ENCODE data around the gene CTDP1. TPM values are rescaled to one million over a fixed set of nuclear protein-coding genes. Genes with fewer than 3 reads are reported as not detected.

Gene CTDP1
- polyA plus RNA-seq (2013, experiment 1 of 4) = 27.9 TPM
- 29.6 TPM for polyA plus RNA-seq (2013, experiment 2 of 4)
- 22.0 TPM for polyA plus RNA-seq (2013, experiment 3 of 4)
- polyA plus RNA-seq (2013, experiment 4 of 4) = 23.6 TPM

GRCh38 chr18:79679552-79680099 is at the start of gene CTDP1:
TSS of gene CTDP1 (plus strand) at chr18:79679803. CDS start at chr18:79679948, 145 bp downstream.
- no peaks in the 10 kb centered on the region for H3K4me1 ChIP-seq (ENCODE audit: control insufficient read depth, insufficient read depth, low read length)
- peak within 1 kb of the TSS; percentile 87 for H3K27ac ChIP-seq (ENCODE audit: insufficient read depth, low read depth, low read length, poor library complexity, severe bottlenecking)
- WGBS, 2 experiments = 0% methylated on average over 88 of the region's 88 CpGs
- no peaks in the 10 kb centered on the region for H3K9me3 ChIP-seq (ENCODE audit: control insufficient read depth, low read length)
- no peaks in the 10 kb centered on the region for H3K36me3 ChIP-seq (ENCODE audit: control insufficient read depth, insufficient read depth, low read length)
- H3K27me3 ChIP-seq (ENCODE audit: control insufficient read depth, insufficient read depth, low read length, poor library complexity, severe bottlenecking) = no peaks in the 10 kb centered on the region
- H3K4me3 ChIP-seq (ENCODE audit: insufficient read depth, low read depth, low read length) = peak within 1 kb of the TSS; percentile 68

- no peaks in the 10 kb centered on the region for H3K36me3 ChIP-seq (ENCODE audit: control insufficient read depth, insufficient read depth, low read length)
Observed at GRCh38 chr18:79630281-79631095, 49.1 kb upstream of the CTDP1 start.

GRCh38 chr18:79631096-79631507 is 48.5 kb upstream of the CTDP1 start:
- 93 to 94% methylated on average over 21 of the region's 21 CpGs for WGBS, 2 experiments
- Histone ChIP-seq H3K27me3 (ENCODE audit: control insufficient read depth, insufficient read depth, low read length, poor library complexity, severe bottlenecking) (no peaks in the 10 kb centered on the region), H3K36me3 (ENCODE audit: control insufficient read depth, insufficient read depth, low read length) (no peaks in the 10 kb centered on the region), H3K4me3 (ENCODE audit: insufficient read depth, low read depth, low read length) (no peak overlapping the region), H3K27ac (ENCODE audit: insufficient read depth, low read depth, low read length, poor library complexity, severe bottlenecking) (no peak overlapping the region), H3K4me1 (ENCODE audit: control insufficient read depth, insufficient read depth, low read length) (no peaks in the 10 kb centered on the region), H3K9me3 (ENCODE audit: control insufficient read depth, low read length) (no peaks in the 10 kb centered on the region)

More at GRCh38 chr18:79630281-79631095, 49.1 kb upstream of the CTDP1 start:
- 92 to 93% methylated on average over 36 of the region's 36 CpGs for WGBS, 2 experiments
- Histone ChIP-seq H3K27me3 (ENCODE audit: control insufficient read depth, insufficient read depth, low read length, poor library complexity, severe bottlenecking) (no peaks in the 10 kb centered on the region), H3K9me3 (ENCODE audit: control insufficient read depth, low read length) (no peaks in the 10 kb centered on the region), H3K4me3 (ENCODE audit: insufficient read depth, low read depth, low read length) (no peak overlapping the region), H3K27ac (ENCODE audit: insufficient read depth, low read depth, low read length, poor library complexity, severe bottlenecking) (no peak overlapping the region), H3K4me1 (ENCODE audit: control insufficient read depth, insufficient read depth, low read length) (no peaks in the 10 kb centered on the region)

- Histone ChIP-seq H3K36me3 (ENCODE audit: control insufficient read depth, insufficient read depth, low read length) (no peaks in the 10 kb centered on the region), H3K27me3 (ENCODE audit: control insufficient read depth, insufficient read depth, low read length, poor library complexity, severe bottlenecking) (no peaks in the 10 kb centered on the region), H3K27ac (ENCODE audit: insufficient read depth, low read depth, low read length, poor library complexity, severe bottlenecking) (no peak overlapping the region), H3K4me1 (ENCODE audit: control insufficient read depth, insufficient read depth, low read length) (no peaks in the 10 kb centered on the region), H3K4me3 (ENCODE audit: insufficient read depth, low read depth, low read length) (no peak overlapping the region), H3K9me3 (ENCODE audit: control insufficient read depth, low read length) (no peaks in the 10 kb centered on the region)
- 95% methylated on average over 12 of the region's 12 CpGs for WGBS, 2 experiments
Observed at GRCh38 chr18:79631761-79632446, 47.7 kb upstream of the CTDP1 start.

- no peaks in the 10 kb centered on the region for H3K4me1 ChIP-seq (ENCODE audit: control insufficient read depth, insufficient read depth, low read length)
- WGBS, 2 experiments = 94 to 98% methylated on average over 14 of the region's 14 CpGs
- no peak overlapping the region for H3K27ac ChIP-seq (ENCODE audit: insufficient read depth, low read depth, low read length, poor library complexity, severe bottlenecking)
- H3K9me3 ChIP-seq (ENCODE audit: control insufficient read depth, low read length) = no peaks in the 10 kb centered on the region
- no peak overlapping the region for H3K4me3 ChIP-seq (ENCODE audit: insufficient read depth, low read depth, low read length)
- H3K27me3 ChIP-seq (ENCODE audit: control insufficient read depth, insufficient read depth, low read length, poor library complexity, severe bottlenecking) = no peaks in the 10 kb centered on the region
- no peaks in the 10 kb centered on the region for H3K36me3 ChIP-seq (ENCODE audit: control insufficient read depth, insufficient read depth, low read length)
Observed at GRCh38 chr18:79632765-79633164, 46.8 kb upstream of the CTDP1 start.

GRCh38 chr18:79634186-79634585 is 45.4 kb upstream of the CTDP1 start:
- WGBS, 2 experiments = 88 to 96% methylated on average over 5 of the region's 5 CpGs
- H3K27ac ChIP-seq (ENCODE audit: insufficient read depth, low read depth, low read length, poor library complexity, severe bottlenecking) = no peak overlapping the region
- no peaks in the 10 kb centered on the region for H3K4me1 ChIP-seq (ENCODE audit: control insufficient read depth, insufficient read depth, low read length)
- H3K4me3 ChIP-seq (ENCODE audit: insufficient read depth, low read depth, low read length) = no peak overlapping the region
- H3K9me3 ChIP-seq (ENCODE audit: control insufficient read depth, low read length) = no peaks in the 10 kb centered on the region
- no peaks in the 10 kb centered on the region for H3K36me3 ChIP-seq (ENCODE audit: control insufficient read depth, insufficient read depth, low read length)
- no peaks in the 10 kb centered on the region for H3K27me3 ChIP-seq (ENCODE audit: control insufficient read depth, insufficient read depth, low read length, poor library complexity, severe bottlenecking)

GRCh38 chr18:79634593-79635426 is 44.8 kb upstream of the CTDP1 start:
- Histone ChIP-seq H3K36me3 (ENCODE audit: control insufficient read depth, insufficient read depth, low read length) (no peaks in the 10 kb centered on the region), H3K27ac (ENCODE audit: insufficient read depth, low read depth, low read length, poor library complexity, severe bottlenecking) (no peak overlapping the region), H3K4me3 (ENCODE audit: insufficient read depth, low read depth, low read length) (no peak overlapping the region), H3K9me3 (ENCODE audit: control insufficient read depth, low read length) (no peaks in the 10 kb centered on the region), H3K4me1 (ENCODE audit: control insufficient read depth, insufficient read depth, low read length) (no peaks in the 10 kb centered on the region), H3K27me3 (ENCODE audit: control insufficient read depth, insufficient read depth, low read length, poor library complexity, severe bottlenecking) (no peaks in the 10 kb centered on the region)
- WGBS, 2 experiments = 93 to 94% methylated on average over 23 of the region's 23 CpGs

- Histone ChIP-seq H3K4me1 (ENCODE audit: control insufficient read depth, insufficient read depth, low read length) (no peaks in the 10 kb centered on the region), H3K27ac (ENCODE audit: insufficient read depth, low read depth, low read length, poor library complexity, severe bottlenecking) (no peak overlapping the region), H3K4me3 (ENCODE audit: insufficient read depth, low read depth, low read length) (no peak overlapping the region), H3K27me3 (ENCODE audit: control insufficient read depth, insufficient read depth, low read length, poor library complexity, severe bottlenecking) (no peaks in the 10 kb centered on the region), H3K9me3 (ENCODE audit: control insufficient read depth, low read length) (no peaks in the 10 kb centered on the region), H3K36me3 (ENCODE audit: control insufficient read depth, insufficient read depth, low read length) (no peaks in the 10 kb centered on the region)
- WGBS, 2 experiments = 95 to 99% methylated on average over 14 to 15 of the region's 15 CpGs
Observed at GRCh38 chr18:79635427-79635726, 44.2 kb upstream of the CTDP1 start.

- H3K36me3 ChIP-seq (ENCODE audit: control insufficient read depth, insufficient read depth, low read length) = no peaks in the 10 kb centered on the region
- 88 to 90% methylated on average over 58 of the region's 58 CpGs for WGBS, 2 experiments
- no peak overlapping the region for H3K27ac ChIP-seq (ENCODE audit: insufficient read depth, low read depth, low read length, poor library complexity, severe bottlenecking)
- no peaks in the 10 kb centered on the region for H3K4me1 ChIP-seq (ENCODE audit: control insufficient read depth, insufficient read depth, low read length)
- H3K4me3 ChIP-seq (ENCODE audit: insufficient read depth, low read depth, low read length) = no peak overlapping the region
- H3K27me3 ChIP-seq (ENCODE audit: control insufficient read depth, insufficient read depth, low read length, poor library complexity, severe bottlenecking) = no peaks in the 10 kb centered on the region
- H3K9me3 ChIP-seq (ENCODE audit: control insufficient read depth, low read length) = no peaks in the 10 kb centered on the region
Observed at GRCh38 chr18:79637181-79637920, 42.3 kb upstream of the CTDP1 start.
